A549 (cell line): ENCODE data around the gene SPTY2D1.
"Not testable (repeated sequence)": the region's sequence is repeated elsewhere in the genome, so short reads cannot be mapped to it uniquely, and the experiment has no call there.

Source experiments
- BHLHE40 ChIP-seq: IDR thresholded peaks from 2 replicates; pipeline ENCODE4 v1.6.1; 2012; ENCODE audit warnings: low read depth, low read length, inconsistent platforms
- CEBPB ChIP-seq, 2 experiments: fragments of >200 bp in 1 of 2; sonication (Bioruptor Twin) in 1 of 2; formaldehyde crosslinking in 1 of 2; IDR thresholded peaks; 2 replicates each; pipeline ENCODE4 v1.6.1; 2012 to 2016
- CHD2 ChIP-seq: fragments of 150-350 bp; IDR thresholded peaks from 2 replicates; pipeline ENCODE4 v1.6.1; 2014; ENCODE audit warnings: low read length; ENCODE audit not compliant: partially characterized antibody
- KDM1A ChIP-seq: fragments of 200-600 bp; sonication (generic); IDR thresholded peaks from 2 replicates; pipeline ENCODE4 v1.6.1; 2016; ENCODE audit warnings: low read depth, mild to moderate bottlenecking
- MAFK ChIP-seq: fragments of 450-650 bp; IDR thresholded peaks from 2 replicates; pipeline ENCODE4 v1.6.1; 2014; ENCODE audit not compliant: partially characterized antibody
- MYC ChIP-seq: IDR thresholded peaks from 2 replicates; pipeline ENCODE4 v1.6.1; 2012; ENCODE audit warnings: mild to moderate bottlenecking, inconsistent platforms, low read length, improper control_type of control experiment, borderline replicate concordance
- POLR2A ChIP-seq: IDR thresholded peaks from 2 replicates; pipeline ENCODE4 v1.6.1; 2012; ENCODE audit warnings: mild to moderate bottlenecking, low read length
- RAD21 ChIP-seq, 2 experiments: fragments of >200 bp in 1 of 2; sonication (Bioruptor Twin) in 1 of 2; formaldehyde crosslinking in 1 of 2; IDR thresholded peaks in 1 of 2; conservative IDR thresholded peaks in 1 of 2; 2 replicates in 1 of 2; 3 replicates in 1 of 2; pipeline ENCODE4 v1.6.1; 2012 to 2018; ENCODE audit warnings: inconsistent platforms in 1 of 2
- TF ChIP-seq, protein P1 (sequence below): fragments of >200 bp; sonication (Bioruptor Twin); formaldehyde crosslinking; IDR thresholded peaks from 3 replicates; pipeline ENCODE4 v1.5.1; 2016
- TF ChIP-seq, protein P2 (sequence below): IDR thresholded peaks from 2 replicates; pipeline ENCODE4 v1.6.1; 2012
- TF ChIP-seq, protein P3 (sequence below): fragments of 450-650 bp; IDR thresholded peaks from 2 replicates; pipeline ENCODE4 v1.6.1; 2014; ENCODE audit warnings: antibody characterized with exemption
- TF ChIP-seq, protein P4 (sequence below): fragments of 150-350 bp; IDR thresholded peaks from 2 replicates; pipeline ENCODE4 v1.6.1; 2014; ENCODE audit warnings: low read depth, mild to moderate bottlenecking, low read length
- TF ChIP-seq, protein P5 (sequence below): fragments of >200 bp; sonication (Bioruptor Twin); formaldehyde crosslinking; IDR thresholded peaks from 2 replicates; pipeline ENCODE4 v1.6.1; 2016

DNA sequence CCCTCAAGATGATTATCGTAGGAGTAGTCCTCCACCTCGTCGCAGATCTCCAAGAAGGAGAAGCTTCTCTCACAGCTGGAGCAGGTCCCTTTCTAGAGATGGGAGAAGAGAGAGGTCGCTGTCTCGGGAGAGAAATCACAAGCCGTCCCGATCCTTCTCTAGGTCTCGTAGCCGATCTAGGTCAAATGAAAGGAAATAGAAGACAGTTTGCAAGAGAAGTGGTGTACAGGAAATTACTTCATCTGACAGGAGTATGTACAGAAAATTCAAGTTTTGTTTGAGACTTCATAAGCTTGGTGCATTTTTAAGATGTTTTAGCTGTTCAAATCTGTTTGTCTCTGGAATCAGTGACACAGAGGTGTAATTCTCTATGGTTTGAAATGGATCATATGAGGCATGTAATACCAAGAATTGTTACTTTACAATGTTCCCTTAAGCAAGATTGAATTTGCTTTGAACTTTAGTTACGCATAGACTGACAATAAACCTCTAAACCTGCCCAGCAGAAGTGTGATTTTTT, 31.3 kb upstream of the SPTY2D1 start:
- TF ChIP-seq, protein P1, sequence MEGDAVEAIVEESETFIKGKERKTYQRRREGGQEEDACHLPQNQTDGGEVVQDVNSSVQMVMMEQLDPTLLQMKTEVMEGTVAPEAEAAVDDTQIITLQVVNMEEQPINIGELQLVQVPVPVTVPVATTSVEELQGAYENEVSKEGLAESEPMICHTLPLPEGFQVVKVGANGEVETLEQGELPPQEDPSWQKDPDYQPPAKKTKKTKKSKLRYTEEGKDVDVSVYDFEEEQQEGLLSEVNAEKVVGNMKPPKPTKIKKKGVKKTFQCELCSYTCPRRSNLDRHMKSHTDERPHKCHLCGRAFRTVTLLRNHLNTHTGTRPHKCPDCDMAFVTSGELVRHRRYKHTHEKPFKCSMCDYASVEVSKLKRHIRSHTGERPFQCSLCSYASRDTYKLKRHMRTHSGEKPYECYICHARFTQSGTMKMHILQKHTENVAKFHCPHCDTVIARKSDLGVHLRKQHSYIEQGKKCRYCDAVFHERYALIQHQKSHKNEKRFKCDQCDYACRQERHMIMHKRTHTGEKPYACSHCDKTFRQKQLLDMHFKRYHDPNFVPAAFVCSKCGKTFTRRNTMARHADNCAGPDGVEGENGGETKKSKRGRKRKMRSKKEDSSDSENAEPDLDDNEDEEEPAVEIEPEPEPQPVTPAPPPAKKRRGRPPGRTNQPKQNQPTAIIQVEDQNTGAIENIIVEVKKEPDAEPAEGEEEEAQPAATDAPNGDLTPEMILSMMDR, result not testable (repeated sequence)
- not testable (repeated sequence) for TF ChIP-seq RAD21 (conservative IDR thresholded peaks at IDR 0.05 in 1 of 2, IDR thresholded peaks at IDR 0.05 in 1 of 2); POLR2A; CEBPB (IDR thresholded peaks at IDR 0.05); BHLHE40; MYC; CHD2; MAFK; KDM1A
- TF ChIP-seq, protein P2, sequence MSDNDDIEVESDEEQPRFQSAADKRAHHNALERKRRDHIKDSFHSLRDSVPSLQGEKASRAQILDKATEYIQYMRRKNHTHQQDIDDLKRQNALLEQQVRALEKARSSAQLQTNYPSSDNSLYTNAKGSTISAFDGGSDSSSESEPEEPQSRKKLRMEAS, result not testable (repeated sequence)
- TF ChIP-seq, protein P3, sequence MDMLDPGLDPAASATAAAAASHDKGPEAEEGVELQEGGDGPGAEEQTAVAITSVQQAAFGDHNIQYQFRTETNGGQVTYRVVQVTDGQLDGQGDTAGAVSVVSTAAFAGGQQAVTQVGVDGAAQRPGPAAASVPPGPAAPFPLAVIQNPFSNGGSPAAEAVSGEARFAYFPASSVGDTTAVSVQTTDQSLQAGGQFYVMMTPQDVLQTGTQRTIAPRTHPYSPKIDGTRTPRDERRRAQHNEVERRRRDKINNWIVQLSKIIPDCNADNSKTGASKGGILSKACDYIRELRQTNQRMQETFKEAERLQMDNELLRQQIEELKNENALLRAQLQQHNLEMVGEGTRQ, result not testable (repeated sequence)
- TF ChIP-seq, protein P4, sequence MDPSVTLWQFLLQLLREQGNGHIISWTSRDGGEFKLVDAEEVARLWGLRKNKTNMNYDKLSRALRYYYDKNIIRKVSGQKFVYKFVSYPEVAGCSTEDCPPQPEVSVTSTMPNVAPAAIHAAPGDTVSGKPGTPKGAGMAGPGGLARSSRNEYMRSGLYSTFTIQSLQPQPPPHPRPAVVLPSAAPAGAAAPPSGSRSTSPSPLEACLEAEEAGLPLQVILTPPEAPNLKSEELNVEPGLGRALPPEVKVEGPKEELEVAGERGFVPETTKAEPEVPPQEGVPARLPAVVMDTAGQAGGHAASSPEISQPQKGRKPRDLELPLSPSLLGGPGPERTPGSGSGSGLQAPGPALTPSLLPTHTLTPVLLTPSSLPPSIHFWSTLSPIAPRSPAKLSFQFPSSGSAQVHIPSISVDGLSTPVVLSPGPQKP, result not testable (repeated sequence)
- TF ChIP-seq, protein P5, sequence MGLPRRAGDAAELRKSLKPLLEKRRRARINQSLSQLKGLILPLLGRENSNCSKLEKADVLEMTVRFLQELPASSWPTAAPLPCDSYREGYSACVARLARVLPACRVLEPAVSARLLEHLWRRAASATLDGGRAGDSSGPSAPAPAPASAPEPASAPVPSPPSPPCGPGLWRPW, result not testable (repeated sequence)
